Thoracic aorta (tissue), 2 donors: Measurements from ENCODE around the gene INPP4A. TPM values are rescaled to one million over a fixed set of nuclear protein-coding genes. Genes with fewer than 3 reads are reported as not detected.

Experiments used
- ATAC-seq: fragments of 150-250 bp; one replicate; pipeline ENCODE4 v1.8.0; 2017; ENCODE audit warnings: low read depth; ENCODE audit not compliant: insufficient number of reproducible peaks, low FRiP score
- DNase-seq: peaks from one replicate; pipeline ENCODE4 v3.0.0-alpha.2; 2020; ENCODE audit warnings: low spot score
- H3K27ac ChIP-seq, 2 donors: fragments of 200-600 bp; sonication (generic); 1 replicate in 1 of 2; 2 replicates in 1 of 2; pipeline ENCODE4 v1.5.1; 2016; ENCODE audit warnings: mild to moderate bottlenecking in 2 of 2, moderate library complexity in 2 of 2
- H3K27me3 ChIP-seq: fragments of 200-600 bp; sonication (generic); replicated peaks from 2 replicates; pipeline ENCODE4 v1.6.0; 2016; ENCODE audit warnings: mild to moderate bottlenecking; ENCODE audit not compliant: insufficient read depth
- H3K36me3 ChIP-seq: fragments of 200-600 bp; sonication (generic); one replicate; pipeline ENCODE4 v1.5.1; 2016
- H3K4me1 ChIP-seq, 2 donors: fragments of 200-600 bp; sonication (generic); 1 replicate in 1 of 2; 2 replicates in 1 of 2; pipeline versions ENCODE4 v1.5.1 to v1.6.0; 2016; ENCODE audit warnings: low read depth in 2 of 2, mild to moderate bottlenecking in 1 of 2; ENCODE audit not compliant: control insufficient read depth in 1 of 2
- H3K4me3 ChIP-seq: fragments of 200-600 bp; sonication (generic); 2 replicates; pipeline ENCODE4 v1.5.1; 2016; ENCODE audit warnings: mild to moderate bottlenecking
- H3K9me3 ChIP-seq: fragments of 200-600 bp; sonication (generic); 2 replicates; pipeline ENCODE4 v1.5.1; 2016
- CTCF ChIP-seq: fragments of 200-600 bp; sonication (generic); IDR thresholded peaks from one replicate; pipeline ENCODE4 v1.5.1; 2019; ENCODE audit warnings: antibody characterized with exemption
- total RNA-seq, 2 donors: library from RNA; depleted of rRNA; stranded (reverse); fragments of >200 nt; gene quantifications; one replicate each; pipeline versions ENCODE4 v1.1.0 to v1.2.3, GENCODE V29; 2016

The INPP4A gene
- total RNA-seq, 2 donors from 2014 or later = 29.4 to 40.6 TPM

- H3K9me3 ChIP-seq = no peaks in the 10 kb centered on the region
- ATAC-seq (no peak), DNase-seq (no peak)
- no peak overlapping the region for H3K27ac ChIP-seq
- no peaks in the 10 kb centered on the region for H3K27me3 ChIP-seq
- H3K36me3 ChIP-seq = no peaks in the 10 kb centered on the region
- no peak overlapping the region for H3K4me3 ChIP-seq
- H3K4me1 ChIP-seq = peaks cover 13 to 22% of the 10 kb centered on the region in 2 donors
- no peak for TF ChIP-seq CTCF
Measured at GRCh38 chr2:98458207-98458606, 13.5 kb downstream of the INPP4A start.

GRCh38 chr2:98458667-98459380 lies 14.2 kb downstream of the INPP4A start:
- H3K9me3 ChIP-seq = no peaks in the 10 kb centered on the region
- H3K36me3 ChIP-seq = no peaks in the 10 kb centered on the region
- DNase-seq (no peak), ATAC-seq (no peak)
- H3K27me3 ChIP-seq = no peaks in the 10 kb centered on the region
- H3K27ac ChIP-seq = no peak overlapping the region
- peaks cover 13 to 22% of the 10 kb centered on the region in 2 donors for H3K4me1 ChIP-seq
- no peak for TF ChIP-seq CTCF
- no peak overlapping the region for H3K4me3 ChIP-seq

GRCh38 chr2:98459496-98460175 lies 15.0 kb downstream of the INPP4A start:
- Histone ChIP-seq H3K36me3 (no peaks in the 10 kb centered on the region), H3K27me3 (no peaks in the 10 kb centered on the region), H3K4me3 (no peak overlapping the region), H3K4me1 (peaks cover 10 to 15% of the 10 kb centered on the region in 2 donors), H3K9me3 (no peaks in the 10 kb centered on the region), H3K27ac (no peak overlapping the region)
- ATAC-seq (no peak), DNase-seq (no peak)
- TF ChIP-seq CTCF = no peak

GRCh38 chr2:98460573-98461497 lies 16.2 kb downstream of the INPP4A start:
- TF ChIP-seq CTCF = no peak
- no peak for ATAC-seq
- Histone ChIP-seq H3K9me3 (no peaks in the 10 kb centered on the region), H3K27me3 (no peaks in the 10 kb centered on the region), H3K36me3 (no peaks in the 10 kb centered on the region), H3K27ac (no peak overlapping the region), H3K4me3 (no peak overlapping the region), H3K4me1 (peaks cover 8 to 9% of the 10 kb centered on the region in 2 donors)
- no peak for DNase-seq
